ENCODE data around the gene STK39. TPM values are rescaled to one million over a fixed set of nuclear protein-coding genes. Genes with fewer than 3 reads are reported as not detected.
"Not testable (repeated sequence)": the region's sequence is repeated elsewhere in the genome, so short reads cannot be mapped to it uniquely, and the experiment has no call there.

The STK39 gene
- total RNA-seq, 2 experiments from 2014 or later = 7.9 to 9.5 TPM

DNA sequence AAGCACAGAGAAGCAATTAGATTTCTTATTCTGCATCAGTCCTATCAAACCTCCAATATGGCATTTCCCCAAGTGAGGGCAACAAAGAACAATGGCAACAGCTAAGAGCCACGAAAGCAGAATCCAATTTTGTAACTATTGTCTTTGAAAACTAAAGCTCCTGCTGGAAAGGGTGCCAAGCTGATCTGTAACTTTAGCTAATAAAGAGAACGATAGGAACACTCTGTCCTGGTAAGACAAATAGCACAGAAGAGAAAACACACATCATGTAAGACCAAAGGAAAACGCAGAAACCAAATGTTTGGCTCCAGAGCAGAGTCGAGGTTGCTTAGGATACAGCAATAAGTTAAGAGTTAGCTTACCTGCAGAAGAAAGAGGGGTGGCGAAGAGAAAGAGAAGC is 160.5 kb downstream of the STK39 start:
- peaks cover 19% of the 10 kb centered on the region for H3K36me3 Mint-ChIP-seq (ENCODE audit: low read depth)

GRCh38 chr2:168085801-168086361 is 161.5 kb downstream of the STK39 start:
- no peak for DNase-seq
- Mint-ChIP-seq H3K4me3 (no peak overlapping the region), H3K36me3 (ENCODE audit: low read depth) (peaks cover 25% of the 10 kb centered on the region), H3K27me3 (no peaks in the 10 kb centered on the region), H3K4me1 (ENCODE audit: low read depth) (peaks cover 17% of the 10 kb centered on the region), H3K9me3 (no peaks in the 10 kb centered on the region), H3K27ac (no peak overlapping the region)
- CTCF ChIA-PET = no interaction called here
- POLR2A ChIA-PET = no interaction called here
- TF ChIP-seq, protein P1, sequence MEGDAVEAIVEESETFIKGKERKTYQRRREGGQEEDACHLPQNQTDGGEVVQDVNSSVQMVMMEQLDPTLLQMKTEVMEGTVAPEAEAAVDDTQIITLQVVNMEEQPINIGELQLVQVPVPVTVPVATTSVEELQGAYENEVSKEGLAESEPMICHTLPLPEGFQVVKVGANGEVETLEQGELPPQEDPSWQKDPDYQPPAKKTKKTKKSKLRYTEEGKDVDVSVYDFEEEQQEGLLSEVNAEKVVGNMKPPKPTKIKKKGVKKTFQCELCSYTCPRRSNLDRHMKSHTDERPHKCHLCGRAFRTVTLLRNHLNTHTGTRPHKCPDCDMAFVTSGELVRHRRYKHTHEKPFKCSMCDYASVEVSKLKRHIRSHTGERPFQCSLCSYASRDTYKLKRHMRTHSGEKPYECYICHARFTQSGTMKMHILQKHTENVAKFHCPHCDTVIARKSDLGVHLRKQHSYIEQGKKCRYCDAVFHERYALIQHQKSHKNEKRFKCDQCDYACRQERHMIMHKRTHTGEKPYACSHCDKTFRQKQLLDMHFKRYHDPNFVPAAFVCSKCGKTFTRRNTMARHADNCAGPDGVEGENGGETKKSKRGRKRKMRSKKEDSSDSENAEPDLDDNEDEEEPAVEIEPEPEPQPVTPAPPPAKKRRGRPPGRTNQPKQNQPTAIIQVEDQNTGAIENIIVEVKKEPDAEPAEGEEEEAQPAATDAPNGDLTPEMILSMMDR (IDR thresholded peaks at IDR 0.05) = no peak
- H3K4me1 ChIP-seq (ENCODE audit: insufficient read depth, low read length) = peaks cover 7% of the 10 kb centered on the region
- H3K9me3 ChIP-seq (ENCODE audit: control insufficient read depth in 1 of 2, insufficient read depth in 1 of 2, low read length in 2 of 2) = peaks cover 0 to 3% of the 10 kb centered on the region in 2 experiments
- intact Hi-C loops (cut with DNase I, micrococcal nuclease) = no loop called here
- no peak overlapping the region for H3K4me3 ChIP-seq (ENCODE audit: low read length)
- no peaks in the 10 kb centered on the region for H3K27me3 ChIP-seq (ENCODE audit: control insufficient read depth in 1 of 2, insufficient read depth in 2 of 2, low read length in 2 of 2)
- H3K27ac ChIP-seq (ENCODE audit: low read depth in 1 of 2, low read length in 2 of 2) = no peak overlapping the region
- no peak for ATAC-seq (ENCODE audit: poor library complexity)
- H3K36me3 ChIP-seq (ENCODE audit: insufficient read depth, low read length) = no peaks in the 10 kb centered on the region

More for the DNA sequence above, 160.5 kb downstream of the STK39 start:
- DNase-seq (no peak), ATAC-seq (ENCODE audit: poor library complexity) (no peak)
- POLR2A ChIA-PET = no interaction called here
- Mint-ChIP-seq H3K27ac (no peak overlapping the region), H3K4me1 (ENCODE audit: low read depth) (peaks cover 17% of the 10 kb centered on the region), H3K27me3 (no peaks in the 10 kb centered on the region), H3K4me3 (no peak overlapping the region), H3K9me3 (no peaks in the 10 kb centered on the region)
- CTCF ChIA-PET = no interaction called here
- intact Hi-C loops (cut with DNase I, micrococcal nuclease) = no loop called here
- peaks cover 7% of the 10 kb centered on the region for H3K4me1 ChIP-seq (ENCODE audit: insufficient read depth, low read length)
- TF ChIP-seq, protein P1 (IDR thresholded peaks at IDR 0.05) = no peak
- peaks cover 0 to 3% of the 10 kb centered on the region in 2 experiments for H3K9me3 ChIP-seq (ENCODE audit: control insufficient read depth in 1 of 2, insufficient read depth in 1 of 2, low read length in 2 of 2)
- H3K27me3 ChIP-seq (ENCODE audit: control insufficient read depth in 1 of 2, insufficient read depth in 2 of 2, low read length in 2 of 2) = no peaks in the 10 kb centered on the region
- H3K4me3 ChIP-seq (ENCODE audit: low read length) = no peak overlapping the region
- no peaks in the 10 kb centered on the region for H3K36me3 ChIP-seq (ENCODE audit: insufficient read depth, low read length)
- no peak overlapping the region for H3K27ac ChIP-seq (ENCODE audit: low read depth in 1 of 2, low read length in 2 of 2)

GRCh38 chr2:168084288-168084687 is 163.1 kb downstream of the STK39 start:
- ATAC-seq (ENCODE audit: poor library complexity) (no peak), DNase-seq (no peak)
- TF ChIP-seq, protein P1 (IDR thresholded peaks at IDR 0.05) = no peak
- H3K27ac Mint-ChIP-seq = no peak overlapping the region
- H3K27me3 Mint-ChIP-seq = no peaks in the 10 kb centered on the region
- no peaks in the 10 kb centered on the region for H3K9me3 Mint-ChIP-seq
- Histone ChIP-seq H3K27ac (ENCODE audit: low read depth in 1 of 2, low read length in 2 of 2) (no peak overlapping the region), H3K9me3 (ENCODE audit: control insufficient read depth in 1 of 2, insufficient read depth in 1 of 2, low read length in 2 of 2) (no peaks in the 10 kb centered on the region), H3K27me3 (ENCODE audit: control insufficient read depth in 1 of 2, insufficient read depth in 2 of 2, low read length in 2 of 2) (no peaks in the 10 kb centered on the region), H3K36me3 (ENCODE audit: insufficient read depth, low read length) (no peaks in the 10 kb centered on the region), H3K4me1 (ENCODE audit: insufficient read depth, low read length) (peaks cover 3% of the 10 kb centered on the region), H3K4me3 (ENCODE audit: low read length) (no peak overlapping the region)
- intact Hi-C loops (cut with DNase I, micrococcal nuclease) = no loop called here
- ChIA-PET CTCF (no interaction called here), POLR2A (no interaction called here)
- H3K4me3 Mint-ChIP-seq = no peak overlapping the region
- H3K36me3 Mint-ChIP-seq (ENCODE audit: low read depth) = peaks cover 30% of the 10 kb centered on the region
- peaks cover 17% of the 10 kb centered on the region for H3K4me1 Mint-ChIP-seq (ENCODE audit: low read depth)

GRCh38 chr2:168081452-168081851 is 165.9 kb downstream of the STK39 start:
- H3K27ac ChIP-seq (ENCODE audit: low read depth in 1 of 2, low read length in 2 of 2); H3K4me1 ChIP-seq (ENCODE audit: insufficient read depth, low read length); H3K27me3 ChIP-seq (ENCODE audit: control insufficient read depth in 1 of 2, insufficient read depth in 2 of 2, low read length in 2 of 2); H3K9me3 ChIP-seq (ENCODE audit: control insufficient read depth in 1 of 2, insufficient read depth in 1 of 2, low read length in 2 of 2); ATAC-seq (ENCODE audit: poor library complexity); H3K27me3 Mint-ChIP-seq; H3K27ac Mint-ChIP-seq; H3K4me3 ChIP-seq (ENCODE audit: low read length); intact Hi-C loops (cut with DNase I, micrococcal nuclease); H3K4me1 Mint-ChIP-seq (ENCODE audit: low read depth); DNase-seq; CTCF ChIA-PET; H3K9me3 Mint-ChIP-seq; POLR2A ChIA-PET; H3K4me3 Mint-ChIP-seq; H3K36me3 ChIP-seq (ENCODE audit: insufficient read depth, low read length): not testable (repeated sequence)
- H3K36me3 Mint-ChIP-seq (ENCODE audit: low read depth) = peaks cover 51% of the 10 kb centered on the region
